ENCODE results near the gene SBDS. TPM values are rescaled to one million over a fixed set of nuclear protein-coding genes. Genes with fewer than 3 reads are reported as not detected.
"Not testable (repeated sequence)": the region's sequence is repeated elsewhere in the genome, so short reads cannot be mapped to it uniquely, and the experiment has no call there.

SBDS gene
- total and polyA plus RNA-seq, 2 of the 4 experiments (the other 2 are of a cell fraction): 43.0 to 65.7 TPM

- H4K91ac ChIP-seq (ENCODE audit: insufficient read depth, low read depth, low read length); H3K4me1 ChIP-seq (ENCODE audit: control insufficient read depth, insufficient read depth, low read length); H3K9me3 ChIP-seq (ENCODE audit: control insufficient read depth, insufficient read depth, low read length); H3K9me1 ChIP-seq (ENCODE audit: insufficient read depth, low read length); H2AFZ ChIP-seq (replicated peaks; ENCODE audit: low read length, poor library complexity); H2AK9ac ChIP-seq (replicated peaks; ENCODE audit: low read depth, low read length, poor library complexity); H3K36me3 ChIP-seq (ENCODE audit: control insufficient read depth, insufficient read depth, low read length); H3K27me3 ChIP-seq (ENCODE audit: control insufficient read depth, insufficient read depth, low read length); dilution Hi-C loops (cut with HindIII; ENCODE audit: low sequenced_read_pairs, unreplicated experiment); H3K4me3 ChIP-seq (ENCODE audit: insufficient read depth, low read depth, low read length); H2BK15ac ChIP-seq (ENCODE audit: low read depth, low read length); H4K20me1 ChIP-seq (ENCODE audit: insufficient read depth, low read length); H3K79me1 ChIP-seq (ENCODE audit: low read depth in 1 of 2, low read length in 2 of 2); BruUV-seq (replicated peaks); H3K9ac ChIP-seq (ENCODE audit: low read depth, low read length); H2AK5ac ChIP-seq (ENCODE audit: low read depth, low read length): not testable (repeated sequence)
- Histone ChIP-seq H4K8ac (ENCODE audit: low read depth in 2 of 2, low read length in 2 of 2) (peak overlapping the region in 1 of 2 experiments; percentile 67; a peak in 2 of 4 replicates), H3K4me2 (ENCODE audit: low read depth, low read length) (0 out of 2 replicates have a peak overlapping the region, but pooled peaks have one; percentile 9), H2BK120ac (ENCODE audit: low read depth, low read length) (peak overlapping the region; percentile 88), H4K5ac (ENCODE audit: low read depth, low read length) (peak overlapping the region; percentile 60), H3K56ac (ENCODE audit: extremely low read depth, insufficient read depth, low read length) (peak overlapping the region; percentile 67; the same call in 1 of the 2 replicates), H3K4ac (ENCODE audit: low read depth, low read length) (peak overlapping the region; percentile 84), H3K14ac (replicated peaks; ENCODE audit: low read depth, low read length) (0 out of 2 replicates have a peak overlapping the region, but pooled peaks have one; percentile 65), H3K27ac (ENCODE audit: insufficient read depth, low read length) (peak overlapping the region; percentile 90), H2BK5ac (ENCODE audit: low read depth, low read length, poor library complexity, severe bottlenecking) (peak overlapping the region; percentile 89), H3K23ac (ENCODE audit: low read depth, low read length) (peak overlapping the region; percentile 51), H3K18ac (ENCODE audit: low read depth, low read length) (peak overlapping the region; percentile 78; the same call in 1 of the 2 replicates), H2BK20ac (ENCODE audit: low read depth, low read length) (0 out of 2 replicates have a peak overlapping the region, but pooled peaks have one; percentile 84)
- peak; percentile 72 for TF ChIP-seq CEBPB (IDR thresholded peaks at IDR 0.05; ENCODE audit: low read depth, low read length)
- TF ChIP-seq FOS (IDR thresholded peaks at IDR 0.05; ENCODE audit: low read depth, low read length): peak; percentile 20; the same call in 1 of the 2 replicates
- intact Hi-C loops (cut with micrococcal nuclease): loop anchor here (10.0 kb wide), 1 partner anchor 54 kb away; the partner anchor contains the start of gene TMEM248
- in situ Hi-C loops (cut with MboI; ENCODE audit: low sequenced_read_pairs): loop anchor here (25.0 kb wide), 1 partner anchor 417 kb away; no protein-coding TSS in a partner anchor
- peak; percentile 96 for ATAC-seq (ENCODE audit: low read depth)
- DNase-seq: peak; percentile 78
- ChIA-PET POLR2A (ENCODE audit: unreplicated experiment) (interaction anchor here (0.6 kb wide), 1 partner anchor 12 kb away, joined by 4 read pairs; no protein-coding TSS in a partner anchor), CTCF (interaction anchor here (0.6 kb wide), 1 partner anchor 156 kb away, joined by 3 read pairs; no protein-coding TSS in a partner anchor)
- no CpG with 5 or more reads among the region's 2 CpGs for WGBS, 2 experiments (ENCODE audit: extremely low coverage in 2 of 2, insufficient read length in 1 of 2)
These were observed 16.4 kb downstream of the SBDS start for GRCh38 chr7:66979013-66979412.

- H3K4me3 ChIP-seq (ENCODE audit: insufficient read depth, low read depth, low read length); H3K79me1 ChIP-seq (ENCODE audit: low read depth in 1 of 2, low read length in 2 of 2); H2AK9ac ChIP-seq (replicated peaks; ENCODE audit: low read depth, low read length, poor library complexity); H3K36me3 ChIP-seq (ENCODE audit: control insufficient read depth, insufficient read depth, low read length); POLR2A ChIA-PET (ENCODE audit: unreplicated experiment); H4K5ac ChIP-seq (ENCODE audit: low read depth, low read length); CTCF ChIA-PET; H2AFZ ChIP-seq (replicated peaks; ENCODE audit: low read length, poor library complexity); H3K4me2 ChIP-seq (ENCODE audit: low read depth, low read length); BruUV-seq (replicated peaks); ATAC-seq (ENCODE audit: low read depth); H3K4me1 ChIP-seq (ENCODE audit: control insufficient read depth, insufficient read depth, low read length); H3K14ac ChIP-seq (replicated peaks; ENCODE audit: low read depth, low read length); dilution Hi-C loops (cut with HindIII; ENCODE audit: low sequenced_read_pairs, unreplicated experiment); H2AK5ac ChIP-seq (ENCODE audit: low read depth, low read length); H3K23ac ChIP-seq (ENCODE audit: low read depth, low read length); H3K9me1 ChIP-seq (ENCODE audit: insufficient read depth, low read length); H4K20me1 ChIP-seq (ENCODE audit: insufficient read depth, low read length); H3K27me3 ChIP-seq (ENCODE audit: control insufficient read depth, insufficient read depth, low read length); H3K9me3 ChIP-seq (ENCODE audit: control insufficient read depth, insufficient read depth, low read length); H2BK15ac ChIP-seq (ENCODE audit: low read depth, low read length); H3K56ac ChIP-seq (ENCODE audit: extremely low read depth, insufficient read depth, low read length); H3K9ac ChIP-seq (ENCODE audit: low read depth, low read length); DNase-seq; H4K91ac ChIP-seq (ENCODE audit: insufficient read depth, low read depth, low read length): not testable (repeated sequence)
- Histone ChIP-seq H2BK120ac (ENCODE audit: low read depth, low read length) (peak overlapping the region; percentile 74), H2BK5ac (ENCODE audit: low read depth, low read length, poor library complexity, severe bottlenecking) (peak overlapping the region; percentile 84), H3K4ac (ENCODE audit: low read depth, low read length) (peak overlapping the region; percentile 81), H4K8ac (ENCODE audit: low read depth in 2 of 2, low read length in 2 of 2) (peak overlapping the region in 1 of 2 experiments; percentile 60; a peak in 2 of 4 replicates), H2BK20ac (ENCODE audit: low read depth, low read length) (0 out of 2 replicates have a peak overlapping the region, but pooled peaks have one; percentile 73), H3K18ac (ENCODE audit: low read depth, low read length) (peak overlapping the region; percentile 78), H3K27ac (ENCODE audit: insufficient read depth, low read length) (peak overlapping the region; percentile 80; the same call in 1 of the 2 replicates)
- no CpG with 5 or more reads among the region's 5 CpGs for WGBS, 2 experiments (ENCODE audit: extremely low coverage in 2 of 2, insufficient read length in 1 of 2)
- intact Hi-C loops (cut with micrococcal nuclease) (loop anchor here (10.0 kb wide), 1 partner anchor 54 kb away; the partner anchor contains the start of gene TMEM248), in situ Hi-C loops (cut with MboI; ENCODE audit: low sequenced_read_pairs) (loop anchor here (25.0 kb wide), 1 partner anchor 416 kb away; no protein-coding TSS in a partner anchor)
These were observed 17.1 kb downstream of the SBDS start for GRCh38 chr7:66978312-66978711.

Data from IMR-90 (cell line).